ENCODE data around the gene KCNE1. TPM values are rescaled to one million over a fixed set of nuclear protein-coding genes. Genes with fewer than 3 reads are reported as not detected.

The KCNE1 gene
- total and polyA plus RNA-seq, 2 of the 4 experiments (the other 2 are of a cell fraction): 0.46 to 0.90 TPM

- no peak overlapping the region for H2AK5ac ChIP-seq (ENCODE audit: low read depth, low read length)
- no peak overlapping the region for H3K4ac ChIP-seq (ENCODE audit: low read depth, low read length)
- intact Hi-C loops (cut with micrococcal nuclease): no loop called here
- no peaks in the 10 kb centered on the region for H4K20me1 ChIP-seq (ENCODE audit: insufficient read depth, low read length)
- H3K36me3 ChIP-seq (ENCODE audit: control insufficient read depth, insufficient read depth, low read length): no peaks in the 10 kb centered on the region
- H2BK20ac ChIP-seq (ENCODE audit: low read depth, low read length): no peak overlapping the region
- H3K56ac ChIP-seq (ENCODE audit: extremely low read depth, insufficient read depth, low read length): no peak overlapping the region
- H3K4me2 ChIP-seq (ENCODE audit: low read depth, low read length): no peak overlapping the region
- H3K9ac ChIP-seq (ENCODE audit: low read depth, low read length): no peak overlapping the region
- no peak overlapping the region for H4K5ac ChIP-seq (ENCODE audit: low read depth, low read length)
- no peak overlapping the region for H3K14ac ChIP-seq (replicated peaks; ENCODE audit: low read depth, low read length)
- ChIA-PET POLR2A (ENCODE audit: unreplicated experiment) (no interaction called here), CTCF (no interaction called here)
- H3K18ac ChIP-seq (ENCODE audit: low read depth, low read length): no peak overlapping the region
- H2BK15ac ChIP-seq (ENCODE audit: low read depth, low read length): no peak overlapping the region
- no peak overlapping the region for H4K8ac ChIP-seq (ENCODE audit: low read depth in 2 of 2, low read length in 2 of 2)
- BruUV-seq (replicated peaks): no TSS peak
- H2BK120ac ChIP-seq (ENCODE audit: low read depth, low read length): no peak overlapping the region
- DNase-seq: no peak
- peaks cover under 1% of the 10 kb centered on the region; the same call in 1 of the 2 replicates for H3K9me3 ChIP-seq (ENCODE audit: control insufficient read depth, insufficient read depth, low read length)
- no peak overlapping the region for H2AK9ac ChIP-seq (replicated peaks; ENCODE audit: low read depth, low read length, poor library complexity)
- H3K23ac ChIP-seq (ENCODE audit: low read depth, low read length): no peak overlapping the region
- in situ Hi-C loops (cut with MboI; ENCODE audit: low sequenced_read_pairs): no loop called here
- H3K4me1 ChIP-seq (ENCODE audit: control insufficient read depth, insufficient read depth, low read length): no peaks in the 10 kb centered on the region
- no peak for ATAC-seq (ENCODE audit: low read depth)
- TF ChIP-seq MAFK (IDR thresholded peaks at IDR 0.05; ENCODE audit: low read depth, low read length): no peak
- no peak for TF ChIP-seq POLR2A (IDR thresholded peaks at IDR 0.05; ENCODE audit: low read depth, low read length)
- TF ChIP-seq RCOR1 (IDR thresholded peaks at IDR 0.05; ENCODE audit: insufficient replicate concordance, low read length): no peak
- TF ChIP-seq, protein P1, sequence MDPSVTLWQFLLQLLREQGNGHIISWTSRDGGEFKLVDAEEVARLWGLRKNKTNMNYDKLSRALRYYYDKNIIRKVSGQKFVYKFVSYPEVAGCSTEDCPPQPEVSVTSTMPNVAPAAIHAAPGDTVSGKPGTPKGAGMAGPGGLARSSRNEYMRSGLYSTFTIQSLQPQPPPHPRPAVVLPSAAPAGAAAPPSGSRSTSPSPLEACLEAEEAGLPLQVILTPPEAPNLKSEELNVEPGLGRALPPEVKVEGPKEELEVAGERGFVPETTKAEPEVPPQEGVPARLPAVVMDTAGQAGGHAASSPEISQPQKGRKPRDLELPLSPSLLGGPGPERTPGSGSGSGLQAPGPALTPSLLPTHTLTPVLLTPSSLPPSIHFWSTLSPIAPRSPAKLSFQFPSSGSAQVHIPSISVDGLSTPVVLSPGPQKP (IDR thresholded peaks at IDR 0.05; ENCODE audit: borderline replicate concordance, low read depth, low read length): no peak
- TF ChIP-seq, protein P2, sequence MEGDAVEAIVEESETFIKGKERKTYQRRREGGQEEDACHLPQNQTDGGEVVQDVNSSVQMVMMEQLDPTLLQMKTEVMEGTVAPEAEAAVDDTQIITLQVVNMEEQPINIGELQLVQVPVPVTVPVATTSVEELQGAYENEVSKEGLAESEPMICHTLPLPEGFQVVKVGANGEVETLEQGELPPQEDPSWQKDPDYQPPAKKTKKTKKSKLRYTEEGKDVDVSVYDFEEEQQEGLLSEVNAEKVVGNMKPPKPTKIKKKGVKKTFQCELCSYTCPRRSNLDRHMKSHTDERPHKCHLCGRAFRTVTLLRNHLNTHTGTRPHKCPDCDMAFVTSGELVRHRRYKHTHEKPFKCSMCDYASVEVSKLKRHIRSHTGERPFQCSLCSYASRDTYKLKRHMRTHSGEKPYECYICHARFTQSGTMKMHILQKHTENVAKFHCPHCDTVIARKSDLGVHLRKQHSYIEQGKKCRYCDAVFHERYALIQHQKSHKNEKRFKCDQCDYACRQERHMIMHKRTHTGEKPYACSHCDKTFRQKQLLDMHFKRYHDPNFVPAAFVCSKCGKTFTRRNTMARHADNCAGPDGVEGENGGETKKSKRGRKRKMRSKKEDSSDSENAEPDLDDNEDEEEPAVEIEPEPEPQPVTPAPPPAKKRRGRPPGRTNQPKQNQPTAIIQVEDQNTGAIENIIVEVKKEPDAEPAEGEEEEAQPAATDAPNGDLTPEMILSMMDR (conservative IDR thresholded peaks at IDR 0.05; ENCODE audit: low read depth, low read length): no peak
- no peak for TF ChIP-seq NFE2L2 (IDR thresholded peaks at IDR 0.05; ENCODE audit: low read depth, low read length)
- no peak for TF ChIP-seq CHD1 (IDR thresholded peaks at IDR 0.05; ENCODE audit: low read depth, low read length)
- TF ChIP-seq CEBPB (IDR thresholded peaks at IDR 0.05; ENCODE audit: low read depth, low read length): no peak
- no peak overlapping the region for H2AFZ ChIP-seq (replicated peaks; ENCODE audit: low read length, poor library complexity)
- H4K91ac ChIP-seq (ENCODE audit: insufficient read depth, low read depth, low read length): no peak overlapping the region
- H3K27ac ChIP-seq (ENCODE audit: insufficient read depth, low read length): no peak overlapping the region
- H3K27me3 ChIP-seq (ENCODE audit: control insufficient read depth, insufficient read depth, low read length): peaks cover 5% of the 10 kb centered on the region
- H3K9me1 ChIP-seq (ENCODE audit: insufficient read depth, low read length): no peaks in the 10 kb centered on the region
- no peak overlapping the region for H3K4me3 ChIP-seq (ENCODE audit: insufficient read depth, low read depth, low read length)
- no peaks in the 10 kb centered on the region for H3K79me1 ChIP-seq (ENCODE audit: low read depth in 1 of 2, low read length in 2 of 2)
- dilution Hi-C loops (cut with HindIII; ENCODE audit: low sequenced_read_pairs, unreplicated experiment): no loop called here
- H2BK5ac ChIP-seq (ENCODE audit: low read depth, low read length, poor library complexity, severe bottlenecking): no peak overlapping the region
- WGBS, 2 experiments (ENCODE audit: extremely low coverage in 2 of 2, insufficient read length in 1 of 2): no CpG with 5 or more reads among the region's 2 CpGs
These were observed 7.4 kb downstream of the KCNE1 start for GRCh38 chr21:34504595-34504994.
